Erythroblast (primary cell): ENCODE data around the gene FNIP1.

ENCODE experiments used
- GATA1 ChIP-seq: IDR thresholded peaks from 2 replicates; pipeline ENCODE4 v1.6.1; 2011; ENCODE audit warnings: low read depth, mild to moderate bottlenecking, control low read depth, low read length, moderate library complexity
- POLR2A ChIP-seq: IDR thresholded peaks from 2 replicates; pipeline ENCODE4 v1.6.1; 2011; ENCODE audit warnings: mild to moderate bottlenecking, low read length

- no peak for TF ChIP-seq POLR2A
- TF ChIP-seq GATA1, result no peak
Measured at GRCh38 chr5:131644370-131644769, 152.4 kb downstream of the FNIP1 start.
